ENCODE data around the gene MROH9. TPM values are rescaled to one million over a fixed set of nuclear protein-coding genes. Genes with fewer than 3 reads are reported as not detected.

Gene MROH9
- total and polyA plus RNA-seq, 2 of the 8 experiments (the other 6 are each of a cell fraction or from before 2014, with no cell fraction given) = not detected

- no peaks in the 10 kb centered on the region for H3K79me1 ChIP-seq (ENCODE audit: low read depth, low read length)
- no peak overlapping the region for H4K8ac ChIP-seq (ENCODE audit: extremely low read depth, insufficient read depth, low read length)
- no peak overlapping the region for H2BK12ac ChIP-seq (ENCODE audit: low read depth, low read length)
- H3K9me3 ChIP-seq (ENCODE audit: insufficient read depth in 2 of 2, low read depth in 1 of 2, low read length in 1 of 2) = no peaks in the 10 kb centered on the region
- no peak overlapping the region for H2BK120ac ChIP-seq (replicated peaks; ENCODE audit: low read depth, low read length)
- H3K36me3 ChIP-seq (ENCODE audit: control insufficient read depth in 2 of 4, insufficient read depth in 4 of 4, low read length in 3 of 4) = no peaks in the 10 kb centered on the region
- ChIA-PET POLR2A (ENCODE audit: partially characterized antibody) (no interaction called here), CTCF (ENCODE audit: partially characterized antibody) (interaction anchor here (2.3 kb wide), 1 partner anchor 24 kb away, joined by 8 read pairs; no protein-coding TSS in a partner anchor)
- no peak overlapping the region for H3K14ac ChIP-seq (ENCODE audit: insufficient read length)
- H3K27ac ChIP-seq (ENCODE audit: low read depth, low read length) = no peak overlapping the region
- DNase-seq (ENCODE audit: low read depth in 1 of 2, low spot score in 2 of 2) = no peak
- no peak overlapping the region for H3K4me2 ChIP-seq (ENCODE audit: insufficient read depth in 1 of 2, low read depth in 2 of 2, low read length in 2 of 2)
- H4K91ac ChIP-seq (replicated peaks; ENCODE audit: insufficient read length, low read length) = no peak overlapping the region
- H2AK5ac ChIP-seq (ENCODE audit: low read depth, low read length) = no peak overlapping the region
- no peaks in the 10 kb centered on the region for H3K27me3 ChIP-seq (replicated peaks in 1 of 4; ENCODE audit: control insufficient read depth in 3 of 4, extremely low read depth in 1 of 4, insufficient read depth in 3 of 4, low read length in 3 of 4)
- no peak for FAIRE-seq
- no peaks in the 10 kb centered on the region for H3K79me2 ChIP-seq (ENCODE audit: control insufficient read depth in 1 of 2, insufficient read depth in 2 of 2, low read length in 2 of 2)
- H3K18ac ChIP-seq (ENCODE audit: extremely low read depth, low read length) = no peak overlapping the region
- H2AFZ ChIP-seq (ENCODE audit: low read length) = no peak overlapping the region
- 86% methylated on average over 1 of the region's 1 CpG; no CpG with 5 or more reads in 1 of the 2 experiments for WGBS, 2 experiments (ENCODE audit: extremely low coverage in 1 of 2, insufficient coverage in 1 of 2, insufficient read length in 1 of 2, insufficient replicate concordance in 2 of 2, low coverage in 1 of 2, low lambda C conversion rate in 2 of 2, missing lambda C conversion rate in 1 of 2)
- H3K9ac ChIP-seq (replicated peaks in 1 of 4; ENCODE audit: extremely low read depth in 1 of 4, low read depth in 3 of 4, low read length in 3 of 4) = no peak overlapping the region
- no peak overlapping the region for H3K4ac ChIP-seq (replicated peaks; ENCODE audit: insufficient read length, low read depth, low read length)
- no peak overlapping the region for H2BK20ac ChIP-seq (ENCODE audit: low read length)
- no peak overlapping the region for H2BK5ac ChIP-seq (ENCODE audit: low read depth, low read length)
- no peaks in the 10 kb centered on the region for H4K20me1 ChIP-seq (replicated peaks in 1 of 2; ENCODE audit: control insufficient read depth in 1 of 2, insufficient read depth in 2 of 2, low read length in 2 of 2)
- H3K56ac ChIP-seq (replicated peaks; ENCODE audit: insufficient read length, low read depth, low read length) = no peak overlapping the region
- H2BK15ac ChIP-seq (ENCODE audit: low read length) = no peak overlapping the region
- no peaks in the 10 kb centered on the region for H3K4me1 ChIP-seq (replicated peaks in 1 of 4; ENCODE audit: control insufficient read depth in 3 of 4, insufficient read depth in 4 of 4, low read length in 3 of 4)
- H4K5ac ChIP-seq (ENCODE audit: insufficient read length, low read depth, low read length) = no peak overlapping the region
- H3K23me2 ChIP-seq (ENCODE audit: low read depth, low read length) = no peaks in the 10 kb centered on the region
- no peak overlapping the region for H3K4me3 ChIP-seq (ENCODE audit: extremely low read depth in 1 of 4, insufficient read depth in 2 of 4, low read depth in 3 of 4, low read length in 4 of 4)
- H3K23ac ChIP-seq (ENCODE audit: insufficient read length) = no peak overlapping the region
- no peak for TF ChIP-seq SIRT6 (IDR thresholded peaks at IDR 0.05; ENCODE audit: low read length)
- TF ChIP-seq NRF1 (IDR thresholded peaks at IDR 0.05; ENCODE audit: low read depth, low read length) = no peak
- no peak for TF ChIP-seq TAF7 (optimal IDR thresholded peaks at IDR 0.05; ENCODE audit: borderline replicate concordance, low read depth, low read length)
- TF ChIP-seq JUN (IDR thresholded peaks at IDR 0.05; ENCODE audit: low read depth, low read length) = no peak
- TF ChIP-seq CBX5 (IDR thresholded peaks at IDR 0.05; ENCODE audit: low read depth, low read length) = no peak
- no peak for TF ChIP-seq SIX5 (IDR thresholded peaks at IDR 0.05; ENCODE audit: low read depth, low read length)
- no peak for TF ChIP-seq HDAC6 (IDR thresholded peaks at IDR 0.05; ENCODE audit: low read depth, low read length)
- TF ChIP-seq E2F6 (IDR thresholded peaks at IDR 0.05) = no peak
- TF ChIP-seq JUND (IDR thresholded peaks at IDR 0.05; ENCODE audit: low read length) = no peak
- TF ChIP-seq CREB1 (IDR thresholded peaks at IDR 0.05) = no peak
- TF ChIP-seq USF2 (IDR thresholded peaks at IDR 0.05; ENCODE audit: low read length) = no peak
- TF ChIP-seq SP1 (IDR thresholded peaks at IDR 0.05; ENCODE audit: low read depth, low read length) = no peak
- TF ChIP-seq KDM4A (IDR thresholded peaks at IDR 0.05; ENCODE audit: low read depth, low read length, severe bottlenecking) = no peak
- no peak for TF ChIP-seq ASH2L (IDR thresholded peaks at IDR 0.05; ENCODE audit: low read length)
Observed at GRCh38 chr1:170903961-170904360, 31.4 kb upstream of the MROH9 start.
